Endothelial cell of umbilical vein (primary cell): ENCODE measurements around the gene TPM4. TPM values are rescaled to one million over a fixed set of nuclear protein-coding genes. Genes with fewer than 3 reads are reported as not detected.

Experiments used
- BruUV-seq: library from RNA; stranded (reverse); fragments of 400-500 nt; replicated peaks from 2 replicates; lab custom pipeline; 2021; lab: Mats Ljungman, UMichigan
- CTCF ChIA-PET: fragments of 300-600, 350-600 bp; sonication (Branson Sonifier 250); formaldehyde crosslinking; loops from one replicate; lab custom pipeline; 2021; ENCODE audit warnings: antibody characterized with exemption, inconsistent platforms; lab: Charles Lee
- POLR2A ChIA-PET: fragments of 300-600, 350-600 bp; sonication (Branson Sonifier 250); formaldehyde crosslinking; loops from one replicate; lab custom pipeline; 2021; ENCODE audit warnings: antibody characterized with exemption, inconsistent platforms; lab: Charles Lee
- DNase-seq: peaks from one replicate; pipeline ENCODE4 v3.0.0-alpha.2; 2011; ENCODE audit warnings: low read depth, low spot score
- FAIRE-seq: peaks from 2 replicates; lab custom pipeline; 2011; peaks lifted over from hg19 to GRCh38; lab: Jason Lieb, UNC
- H2AFZ ChIP-seq: 2 replicates; pipeline ENCODE4 v1.6.0; 2012; ENCODE audit warnings: low read depth, low read length, control low read depth, inconsistent platforms
- H3K27ac ChIP-seq: 2 replicates; pipeline ENCODE4 v1.5.1; 2011; ENCODE audit warnings: low read depth, mild to moderate bottlenecking, control low read depth, low read length, moderate library complexity; ENCODE audit not compliant: insufficient read depth
- H3K27me3 ChIP-seq, 2 experiments: 2 replicates each; pipeline versions ENCODE4 v1.6.0 to v1.6.1; 2011; ENCODE audit warnings: low read length in 2 of 2, mixed read lengths in 1 of 2; ENCODE audit not compliant: control insufficient read depth in 2 of 2, insufficient read depth in 2 of 2
- H3K36me3 ChIP-seq, 2 experiments: 2 replicates in 1 of 2; 3 replicates in 1 of 2; pipeline ENCODE4 v1.5.1; 2011; ENCODE audit warnings: low read length in 2 of 2, mild to moderate bottlenecking in 1 of 2, moderate library complexity in 1 of 2; ENCODE audit not compliant: control insufficient read depth in 2 of 2, insufficient read depth in 2 of 2; ENCODE audit errors: extremely low read depth in 1 of 2
- H3K4me1 ChIP-seq: 3 replicates; pipeline ENCODE4 v1.5.1; 2011; ENCODE audit warnings: mild to moderate bottlenecking, low read length; ENCODE audit not compliant: control insufficient read depth, insufficient read depth; ENCODE audit errors: extremely low read depth
- H3K4me2 ChIP-seq: 2 replicates; pipeline ENCODE4 v1.6.1; 2011; ENCODE audit warnings: low read length, control low read depth, mixed read lengths; ENCODE audit not compliant: insufficient read depth
- H3K4me3 ChIP-seq, 3 experiments: fragments of 200-600 bp in 1 of 3; sonication (generic), shearing (Covaris generic) in 1 of 3; replicated peaks in 1 of 3; 2 replicates each; pipeline ENCODE4 v1.5.1; 2011 to 2016; ENCODE audit warnings: control low read depth in 3 of 3, low read length in 3 of 3, mild to moderate bottlenecking in 2 of 3, inconsistent platforms in 1 of 3, low read depth in 1 of 3, moderate library complexity in 1 of 3; ENCODE audit not compliant: insufficient read depth in 1 of 3
- H3K79me2 ChIP-seq: 2 replicates; pipeline ENCODE4 v1.6.0; 2012; ENCODE audit warnings: low read length, inconsistent platforms; ENCODE audit not compliant: control insufficient read depth, insufficient read depth
- H3K9ac ChIP-seq: replicated peaks from 2 replicates; pipeline ENCODE3; 2011; ENCODE audit warnings: low read length, control low read depth; ENCODE audit not compliant: insufficient read depth; ENCODE audit errors: extremely low read depth
- H3K9me1 ChIP-seq: replicated peaks from 3 replicates; pipeline ENCODE4 v1.6.0; 2011; ENCODE audit warnings: mild to moderate bottlenecking, low read length; ENCODE audit not compliant: control insufficient read depth, insufficient read depth; ENCODE audit errors: extremely low read depth
- H3K9me3 ChIP-seq: replicated peaks from 2 replicates; pipeline ENCODE4 v1.5.1; 2012; ENCODE audit warnings: low read length, inconsistent platforms; ENCODE audit not compliant: control insufficient read depth, insufficient read depth
- H4K20me1 ChIP-seq: replicated peaks from 2 replicates; pipeline ENCODE3; 2011; ENCODE audit warnings: mild to moderate bottlenecking, low read length; ENCODE audit not compliant: control insufficient read depth, insufficient read depth; ENCODE audit errors: extremely low read depth
- CTCF ChIP-seq, 2 donors: IDR thresholded peaks; 1 replicate in 1 of 2; 2 replicates in 1 of 2; pipeline ENCODE4 v1.5.1; 2011; ENCODE audit warnings: low read length in 2 of 2, mild to moderate bottlenecking in 2 of 2, moderate library complexity in 2 of 2, control low read depth in 1 of 2, inconsistent platforms in 1 of 2, low read depth in 1 of 2; ENCODE audit not compliant: insufficient read depth in 1 of 2; ENCODE audit errors: extremely low read depth in 1 of 2
- EZH2 ChIP-seq: IDR thresholded peaks from 2 replicates; pipeline ENCODE4 v1.6.1; 2012; ENCODE audit warnings: borderline replicate concordance, low read depth, mild to moderate bottlenecking, moderate library complexity, low read length, inconsistent platforms; ENCODE audit not compliant: severe bottlenecking
- FOS ChIP-seq: IDR thresholded peaks from 2 replicates; pipeline ENCODE4 v1.6.1; 2011; ENCODE audit warnings: mild to moderate bottlenecking, low read length, moderate library complexity, borderline replicate concordance; ENCODE audit not compliant: insufficient read depth
- GATA2 ChIP-seq: IDR thresholded peaks from 2 replicates; pipeline ENCODE4 v1.7.0; 2011; ENCODE audit warnings: low read depth, mild to moderate bottlenecking, moderate library complexity, mixed read lengths, low read length; ENCODE audit not compliant: insufficient read length, insufficient read depth
- JUN ChIP-seq: IDR thresholded peaks from 2 replicates; pipeline ENCODE4 v1.6.1; 2011; ENCODE audit warnings: borderline replicate concordance, low read depth; ENCODE audit not compliant: insufficient read length, insufficient read depth
- MYC ChIP-seq: IDR thresholded peaks from one replicate; pipeline ENCODE4 v1.6.1; 2011; ENCODE audit warnings: mild to moderate bottlenecking, low read depth, low read length
- POLR2A ChIP-seq: IDR thresholded peaks from 2 replicates; pipeline ENCODE4 v1.6.1; 2012; ENCODE audit warnings: low read depth, mild to moderate bottlenecking, control low read depth, low read length
- POLR2AphosphoS5 ChIP-seq: IDR thresholded peaks from 2 replicates; pipeline ENCODE4 v1.6.1; 2012; ENCODE audit warnings: low read depth, mild to moderate bottlenecking, control low read depth, low read length, moderate library complexity; ENCODE audit not compliant: insufficient read depth
- dilution Hi-C: fragments of 300-500 bp; cut with MboI; formaldehyde crosslinking; loops from one replicate; pipeline ENCODE4 v1.15.0; 2019; ENCODE audit warnings: low sequenced_read_pairs; ENCODE audit not compliant: extremely low pct_ligation_motif_present
- intact Hi-C: fragments of 100-400 bp; cut with micrococcal nuclease; formaldehyde crosslinking; loops from one replicate; pipeline ENCODE4 v1.10.0; 2022
- polyA plus RNA-seq, 4 experiments: library from polyadenylated mRNA; depleted of rRNA in 3 of 4; stranded (reverse) in 3 of 4; unstranded in 1 of 4; fragments of >200 nt; gene quantifications; 2 replicates each; pipeline versions ENCODE4 v1.2.1 to v1.2.3, GENCODE V29; 2011 to 2012; ENCODE audit warnings: missing spikeins in 1 of 4
- total RNA-seq: library from RNA; stranded (reverse); gene quantifications from 2 replicates; pipeline ENCODE4 v1.2.3, GENCODE V29; 2021
- TF ChIP-seq, protein P1 (sequence below): IDR thresholded peaks from 2 replicates; pipeline ENCODE4 v1.6.1; 2011; ENCODE audit not compliant: insufficient read depth, insufficient read length

TPM4 gene
- total and polyA plus RNA-seq, 2 donors (not counting 3 experiments of a cell fraction or from before 2014, with no cell fraction given) = 430 to 924 TPM

DNA sequence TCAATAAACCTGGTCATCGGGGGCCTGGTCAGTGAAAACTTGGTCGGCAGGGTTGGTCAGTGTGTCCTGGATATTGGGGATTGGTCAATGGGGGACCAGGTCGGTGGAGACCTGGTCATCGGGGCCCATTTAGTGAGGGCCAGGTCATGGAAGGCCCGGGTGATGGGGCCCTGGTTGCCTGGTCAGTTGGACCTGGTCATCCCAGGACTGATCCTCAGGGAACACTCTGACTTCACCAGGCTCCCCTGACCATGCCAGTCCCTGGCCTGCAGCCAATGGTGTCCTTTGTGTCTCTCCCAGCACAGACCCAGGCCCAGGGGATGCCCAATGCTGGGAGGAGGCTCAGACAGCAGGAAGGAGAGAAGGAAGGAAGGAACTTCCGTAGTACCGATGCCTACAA, 42.1 kb upstream of the TPM4 start:
- Histone ChIP-seq H3K27ac (no peak overlapping the region), H3K4me1 (no peaks in the 10 kb centered on the region), H3K9me1 (no peaks in the 10 kb centered on the region), H4K20me1 (no peaks in the 10 kb centered on the region), H3K27me3 (no peaks in the 10 kb centered on the region), H3K9me3 (no peaks in the 10 kb centered on the region), H2AFZ (no peak overlapping the region), H3K36me3 (no peaks in the 10 kb centered on the region), H3K4me2 (no peak overlapping the region), H3K4me3 (no peak overlapping the region), H3K79me2 (no peaks in the 10 kb centered on the region), H3K9ac (no peak overlapping the region)
- FAIRE-seq (no peak), DNase-seq (no peak)
- CTCF ChIA-PET = no interaction called here
- dilution Hi-C loops (no loop called here), intact Hi-C loops (no loop called here)
- POLR2A ChIA-PET = no interaction called here
- no peak for TF ChIP-seq GATA2
- no peak for TF ChIP-seq FOS
- TF ChIP-seq EZH2 = no peak
- TF ChIP-seq, protein P1, sequence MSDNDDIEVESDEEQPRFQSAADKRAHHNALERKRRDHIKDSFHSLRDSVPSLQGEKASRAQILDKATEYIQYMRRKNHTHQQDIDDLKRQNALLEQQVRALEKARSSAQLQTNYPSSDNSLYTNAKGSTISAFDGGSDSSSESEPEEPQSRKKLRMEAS = no peak
- TF ChIP-seq POLR2AphosphoS5 = no peak
- no peak for TF ChIP-seq CTCF (IDR thresholded peaks at IDR 0.05; ENCODE audit: extremely low read depth in 1 of 2, insufficient read depth in 1 of 2, low read depth in 1 of 2, low read length in 2 of 2)
- TF ChIP-seq POLR2A = no peak
- no peak for TF ChIP-seq MYC
- TF ChIP-seq JUN = no peak
- BruUV-seq = no TSS peak
